SK-N-SH (cell line): ENCODE results near the gene CBX7. TPM values are rescaled to one million over a fixed set of nuclear protein-coding genes. Genes with fewer than 3 reads are reported as not detected.

Experiments used
- CTCF ChIA-PET: fragments of 300-600, 350-600 bp; formaldehyde crosslinking; extraction: SDS; loops from one replicate; lab custom pipeline; 2021; lab: Yijun Ruan, JAX
- POLR2A ChIA-PET: fragments of 350-600 bp; sonication (Branson Sonifier 250); formaldehyde crosslinking; extraction: SDS; loops from one replicate; lab custom pipeline; 2020; ENCODE audit warnings: antibody characterized with exemption, inconsistent platforms; lab: Yijun Ruan, JAX
- DNase-seq: peaks from one replicate; pipeline ENCODE4 v3.0.0; 2012
- H2AFZ ChIP-seq: fragments of 200-600 bp; sonication (generic); 2 replicates; pipeline ENCODE4 v1.8.1; 2016; ENCODE audit warnings: antibody characterized with exemption, mild to moderate bottlenecking, low read depth
- H3F3A ChIP-seq: fragments of 200-600 bp; sonication (generic); replicated peaks from 2 replicates; pipeline ENCODE3; 2016; ENCODE audit warnings: antibody characterized with exemption, mild to moderate bottlenecking; ENCODE audit not compliant: insufficient read depth
- H3K27ac ChIP-seq, 2 experiments: fragments of 200-500 bp in 1 of 2; fragments of 200-600 bp in 1 of 2; sonication (Bioruptor generic) in 1 of 2; sonication (generic), shearing (Covaris generic) in 1 of 2; 2 replicates each; pipeline versions ENCODE4 v1.5.1 to v1.6.1; 2014 to 2016; ENCODE audit warnings: low read depth in 2 of 2, inconsistent platforms in 1 of 2, low read length in 1 of 2, mild to moderate bottlenecking in 1 of 2, mixed read lengths in 1 of 2
- H3K27me3 ChIP-seq: fragments of 200-600 bp; sonication (generic), shearing (Covaris generic); 2 replicates; pipeline ENCODE4 v1.6.1; 2016; ENCODE audit warnings: mixed run types; ENCODE audit not compliant: insufficient read depth
- H3K36me3 ChIP-seq, 2 experiments: fragments of 200-500 bp in 1 of 2; fragments of 200-600 bp in 1 of 2; sonication (Bioruptor generic) in 1 of 2; sonication (generic) in 1 of 2; replicated peaks in 1 of 2; 2 replicates each; pipeline versions ENCODE3 to v1.5.1; 2014 to 2016; ENCODE audit warnings: low read length in 1 of 2, mild to moderate bottlenecking in 1 of 2; ENCODE audit not compliant: insufficient read depth in 2 of 2, control insufficient read depth in 1 of 2
- H3K4me1 ChIP-seq, 2 experiments: fragments of 200-500 bp in 1 of 2; fragments of 200-600 bp in 1 of 2; sonication (Bioruptor generic) in 1 of 2; sonication (generic), shearing (Covaris generic) in 1 of 2; 2 replicates each; pipeline versions ENCODE4 v1.5.1 to v1.6.1; 2014 to 2016; ENCODE audit warnings: low read depth in 1 of 2, low read length in 1 of 2, mixed run types in 1 of 2; ENCODE audit not compliant: insufficient read depth in 2 of 2, control insufficient read depth in 1 of 2
- H3K4me2 ChIP-seq: fragments of 200-600 bp; sonication (generic), shearing (Covaris generic); 2 replicates; pipeline ENCODE4 v1.6.1; 2017; ENCODE audit warnings: mixed run types
- H3K4me3 ChIP-seq, 2 experiments: fragments of 200-500 bp in 1 of 2; fragments of 200-600 bp in 1 of 2; sonication (Bioruptor generic) in 1 of 2; sonication (generic), shearing (Covaris generic) in 1 of 2; 2 replicates each; pipeline versions ENCODE4 v1.5.1 to v1.8.1; 2014 to 2016; ENCODE audit warnings: low read depth in 2 of 2, inconsistent platforms in 1 of 2, low read length in 1 of 2, mild to moderate bottlenecking in 1 of 2, mixed read lengths in 1 of 2, moderate library complexity in 1 of 2
- H3K79me2 ChIP-seq: fragments of 200-600 bp; sonication (generic); 2 replicates; pipeline ENCODE4 v1.8.1; 2017; ENCODE audit warnings: mild to moderate bottlenecking; ENCODE audit not compliant: insufficient read depth
- H3K9ac ChIP-seq: fragments of 200-600 bp; sonication (generic); 2 replicates; pipeline ENCODE4 v1.6.1; 2017; ENCODE audit warnings: mixed run types
- H3K9me2 ChIP-seq: fragments of 200-600 bp; sonication (generic); 2 replicates; pipeline ENCODE4 v1.6.1; 2017; ENCODE audit warnings: mixed run types
- H3K9me3 ChIP-seq: fragments of 200-600 bp; sonication (generic); 2 replicates; pipeline ENCODE4 v1.6.1; 2017; ENCODE audit warnings: mixed run types, mild to moderate bottlenecking, moderate library complexity
- H4K20me1 ChIP-seq: fragments of 200-600 bp; sonication (generic); 2 replicates; pipeline ENCODE4 v1.6.1; 2017; ENCODE audit warnings: mild to moderate bottlenecking, mixed run types; ENCODE audit not compliant: insufficient read depth
- CHD2 ChIP-seq: fragments of 150-350 bp; IDR thresholded peaks from 2 replicates; pipeline ENCODE4 v1.6.1; 2018; ENCODE audit warnings: low read length; ENCODE audit not compliant: partially characterized antibody
- ELF1 ChIP-seq: IDR thresholded peaks from 2 replicates; pipeline ENCODE4 v1.4.0; 2012
- FOXM1 ChIP-seq: IDR thresholded peaks from 2 replicates; pipeline ENCODE4 v1.4.0; 2012; ENCODE audit warnings: low read depth, mild to moderate bottlenecking
- GABPA ChIP-seq: IDR thresholded peaks from 2 replicates; pipeline ENCODE4 v1.4.0; 2012; ENCODE audit warnings: low read depth, mild to moderate bottlenecking
- GATA2 ChIP-seq: sonication (generic); formaldehyde crosslinking; IDR thresholded peaks from 2 replicates; pipeline ENCODE4 v1.5.0; 2020; ENCODE audit warnings: mild to moderate bottlenecking, missing genetic modification reagents
- IRF3 ChIP-seq: fragments of 150-350 bp; IDR thresholded peaks from 2 replicates; pipeline ENCODE4 v1.6.1; 2016; ENCODE audit warnings: mild to moderate bottlenecking, low read depth, low read length
- MEF2A ChIP-seq: IDR thresholded peaks from 2 replicates; pipeline ENCODE4 v1.4.0; 2012; ENCODE audit warnings: low read depth, borderline replicate concordance
- POLR2AphosphoS5 ChIP-seq: IDR thresholded peaks from 2 replicates; pipeline ENCODE4 v1.6.1; 2012; ENCODE audit warnings: low read depth, low read length
- RAD21 ChIP-seq: IDR thresholded peaks from 2 replicates; pipeline ENCODE4 v1.6.1; 2012; ENCODE audit warnings: mild to moderate bottlenecking, low read length
- RXRA ChIP-seq: IDR thresholded peaks from 2 replicates; pipeline ENCODE4 v1.4.0; 2012; ENCODE audit warnings: low read depth, mild to moderate bottlenecking, borderline replicate concordance
- TAF1 ChIP-seq: IDR thresholded peaks from 2 replicates; pipeline ENCODE4 v1.6.1; 2012; ENCODE audit warnings: low read depth, mild to moderate bottlenecking, low read length, moderate library complexity, borderline replicate concordance
- TEAD4 ChIP-seq: IDR thresholded peaks from 2 replicates; pipeline ENCODE4 v1.4.0; 2012; ENCODE audit warnings: mild to moderate bottlenecking, borderline replicate concordance; ENCODE audit not compliant: insufficient read depth
- USF1 ChIP-seq: IDR thresholded peaks from 2 replicates; pipeline ENCODE4 v1.4.0; 2012; ENCODE audit warnings: low read depth, borderline replicate concordance
- WGBS: methylation state at CpG from one replicate; pipeline ENCODE4 v1.1.6; 2017; ENCODE audit warnings: low lambda C conversion rate; 5-methylcytosine and 5-hydroxymethylcytosine counted together
- polyA plus RNA-seq, 3 experiments: library from polyadenylated mRNA; depleted of rRNA; stranded (reverse); fragments of >200 nt; gene quantifications; 2 replicates each; pipeline ENCODE4 v1.2.3, GENCODE V29; 2012
- TF ChIP-seq, protein P1 (sequence below): fragments of 150-350 bp; IDR thresholded peaks from 2 replicates; pipeline ENCODE4 v1.6.1; 2017; ENCODE audit warnings: antibody characterized with exemption, low read length, low read depth, borderline replicate concordance

Gene CBX7
- polyA plus RNA-seq, 1 of the 3 experiments (the other 2 are of a cell fraction): 2.3 TPM

DNA sequence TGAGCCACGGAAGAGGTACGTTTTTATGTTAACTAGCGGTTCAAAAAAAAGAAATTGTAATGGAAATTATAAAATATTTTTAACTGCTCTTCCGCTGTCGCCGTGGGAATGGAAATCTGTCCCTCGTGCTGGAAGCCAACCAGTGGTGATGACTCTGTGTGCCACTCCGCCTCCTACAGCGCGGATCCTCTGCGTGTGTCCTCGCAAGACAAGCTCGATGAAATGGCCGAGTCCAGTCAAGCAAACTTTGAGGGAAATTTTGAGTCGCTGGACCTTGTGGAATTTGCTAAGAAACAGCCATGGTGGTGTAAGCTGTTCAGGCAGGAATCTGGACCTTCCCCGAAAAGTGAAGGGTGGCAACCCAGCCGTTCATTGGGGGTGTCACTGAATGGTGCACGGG, 2.9 kb upstream of the CBX7 start:
- Histone ChIP-seq H3K9ac (no peak overlapping the region), H3F3A (no peaks in the 10 kb centered on the region), H3K4me3 (no peak overlapping the region), H3K79me2 (no peaks in the 10 kb centered on the region), H3K9me3 (no peaks in the 10 kb centered on the region), H3K9me2 (no peaks in the 10 kb centered on the region), H3K27ac (no peak overlapping the region), H2AFZ (no peak overlapping the region), H3K36me3 (no peaks in the 10 kb centered on the region), H4K20me1 (no peaks in the 10 kb centered on the region), H3K27me3 (peaks cover 14% of the 10 kb centered on the region; the same call in 1 of the 2 replicates), H3K4me2 (no peak overlapping the region), H3K4me1 (peaks cover 0 to 2% of the 10 kb centered on the region in 2 experiments; a peak in 1 of 4 replicates)
- TF ChIP-seq RXRA: no peak
- TF ChIP-seq IRF3: no peak
- WGBS: 61% methylated on average over 17 of the region's 18 CpGs
- CTCF ChIA-PET: no interaction called here
- no peak for DNase-seq
- POLR2A ChIA-PET: no interaction called here

GRCh38 chr22:39153220-39153717, 789 bp upstream of the CBX7 start:
- no peaks in the 10 kb centered on the region for H3K9me2 ChIP-seq
- POLR2A ChIA-PET: interaction anchor here (1.8 kb wide), 1 partner anchor 165 kb away, joined by 5 read pairs; no protein-coding TSS in a partner anchor
- DNase-seq: no peak
- H3K9me3 ChIP-seq: no peaks in the 10 kb centered on the region
- H3K36me3 ChIP-seq: no peaks in the 10 kb centered on the region
- peaks cover 14% of the 10 kb centered on the region; the same call in 1 of the 2 replicates for H3K27me3 ChIP-seq
- no peak for TF ChIP-seq RAD21
- no peak for TF ChIP-seq USF1
- peaks cover 0 to 2% of the 10 kb centered on the region in 2 experiments; a peak in 1 of 4 replicates for H3K4me1 ChIP-seq
- WGBS: 11% methylated on average over 13 of the region's 43 CpGs
- H3K9ac ChIP-seq: no peak overlapping the region
- no peaks in the 10 kb centered on the region for H3K79me2 ChIP-seq
- H3K4me3 ChIP-seq: peak overlapping the region; percentile 48 to 56
- peak overlapping the region; percentile 68 for H3K4me2 ChIP-seq
- no peak overlapping the region for H3K27ac ChIP-seq
- H4K20me1 ChIP-seq: no peaks in the 10 kb centered on the region
- H3F3A ChIP-seq: no peaks in the 10 kb centered on the region
- CTCF ChIA-PET: interaction anchor here (1.1 kb wide), 1 partner anchor 229 kb away, joined by 4 read pairs; no protein-coding TSS in a partner anchor
- peak overlapping the region; percentile 74; the same call in 1 of the 2 replicates for H2AFZ ChIP-seq

- no peak for DNase-seq
- H3K4me1 ChIP-seq: peaks cover 0 to 2% of the 10 kb centered on the region in 2 experiments; a peak in 1 of 4 replicates
- no peak overlapping the region for H2AFZ ChIP-seq
- H3K27ac ChIP-seq: no peak overlapping the region
- no peaks in the 10 kb centered on the region for H4K20me1 ChIP-seq
- H3K36me3 ChIP-seq: no peaks in the 10 kb centered on the region
- no peak overlapping the region; the same call in 1 of the 2 replicates for H3K9ac ChIP-seq
- H3K4me3 ChIP-seq: peak overlapping the region in 1 of 2 experiments; percentile 53; a peak in 3 of 4 replicates
- H3K27me3 ChIP-seq: peaks cover 14% of the 10 kb centered on the region; the same call in 1 of the 2 replicates
- H3F3A ChIP-seq: no peaks in the 10 kb centered on the region
- no peaks in the 10 kb centered on the region for H3K9me2 ChIP-seq
- CTCF ChIA-PET: interaction anchor here (1.0 kb wide), 1 partner anchor 158 kb away, joined by 3 read pairs; no protein-coding TSS in a partner anchor
- H3K9me3 ChIP-seq: no peaks in the 10 kb centered on the region
- POLR2A ChIA-PET: interaction anchor here (1.8 kb wide), 1 partner anchor 166 kb away, joined by 5 read pairs; no protein-coding TSS in a partner anchor
- H3K79me2 ChIP-seq: no peaks in the 10 kb centered on the region
- 100% methylated on average over 1 of the region's 44 CpGs for WGBS
- TF ChIP-seq, protein P1, sequence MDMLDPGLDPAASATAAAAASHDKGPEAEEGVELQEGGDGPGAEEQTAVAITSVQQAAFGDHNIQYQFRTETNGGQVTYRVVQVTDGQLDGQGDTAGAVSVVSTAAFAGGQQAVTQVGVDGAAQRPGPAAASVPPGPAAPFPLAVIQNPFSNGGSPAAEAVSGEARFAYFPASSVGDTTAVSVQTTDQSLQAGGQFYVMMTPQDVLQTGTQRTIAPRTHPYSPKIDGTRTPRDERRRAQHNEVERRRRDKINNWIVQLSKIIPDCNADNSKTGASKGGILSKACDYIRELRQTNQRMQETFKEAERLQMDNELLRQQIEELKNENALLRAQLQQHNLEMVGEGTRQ: no peak
- TF ChIP-seq FOXM1 (no peak), RXRA (no peak), MEF2A (no peak), GATA2 (no peak), ELF1 (no peak), TEAD4 (no peak), GABPA (no peak), CHD2 (no peak), TAF1 (no peak), POLR2AphosphoS5 (no peak)
- H3K4me2 ChIP-seq: peak overlapping the region; percentile 65
Observed at GRCh38 chr22:39152024-39152510, 413 bp downstream of the CBX7 start.
